PFSK-1 (cell line): ENCODE results near the gene RNF217.

ENCODE experiments used
- POLR2AphosphoS5 ChIP-seq: IDR thresholded peaks from 2 replicates; pipeline ENCODE4 v1.6.1; 2012; ENCODE audit warnings: low read depth, mild to moderate bottlenecking, control low read depth, low read length, moderate library complexity
- REST ChIP-seq, 2 experiments: IDR thresholded peaks; 2 replicates each; pipeline versions ENCODE4 v1.6.1 to v1.8.0; 2011 to 2012; ENCODE audit warnings: low read depth in 2 of 2, low read length in 2 of 2, control low read depth in 1 of 2, inconsistent platforms in 1 of 2, mild to moderate bottlenecking in 1 of 2, moderate library complexity in 1 of 2; ENCODE audit not compliant: insufficient read depth in 1 of 2
- TAF1 ChIP-seq: IDR thresholded peaks from 2 replicates; pipeline ENCODE4 v1.6.1; 2012; ENCODE audit warnings: low read length, control low read depth, borderline replicate concordance; ENCODE audit not compliant: insufficient read depth

- no peak for TF ChIP-seq POLR2AphosphoS5
- no peak for TF ChIP-seq REST (IDR thresholded peaks at IDR 0.05; ENCODE audit: insufficient read depth in 1 of 2, low read depth in 2 of 2, low read length in 2 of 2)
- TF ChIP-seq TAF1: no peak
Measured at GRCh38 chr6:125116710-125117109, 154.5 kb downstream of the RNF217 start.
